Renal pelvis (tissue), 4 donors: ENCODE results near the gene KIR3DL3. TPM values are rescaled to one million over a fixed set of nuclear protein-coding genes. Genes with fewer than 3 reads are reported as not detected.
"Not testable (repeated sequence)": the region's sequence is repeated elsewhere in the genome, so short reads cannot be mapped to it uniquely, and the experiment has no call there.

Experiments
- DNase-seq: peaks from one replicate; pipeline ENCODE4 v3.0.0-alpha.2; 2013
- polyA plus RNA-seq, 3 donors: library from polyadenylated mRNA; unstranded; fragments of 120-200 nt; gene quantifications; one replicate each; pipeline ENCODE4 v1.2.1, GENCODE V29; 2013; ENCODE audit not compliant: insufficient read length in 3 of 3

The KIR3DL3 gene
- polyA plus RNA-seq, 3 donors = not detected

DNA sequence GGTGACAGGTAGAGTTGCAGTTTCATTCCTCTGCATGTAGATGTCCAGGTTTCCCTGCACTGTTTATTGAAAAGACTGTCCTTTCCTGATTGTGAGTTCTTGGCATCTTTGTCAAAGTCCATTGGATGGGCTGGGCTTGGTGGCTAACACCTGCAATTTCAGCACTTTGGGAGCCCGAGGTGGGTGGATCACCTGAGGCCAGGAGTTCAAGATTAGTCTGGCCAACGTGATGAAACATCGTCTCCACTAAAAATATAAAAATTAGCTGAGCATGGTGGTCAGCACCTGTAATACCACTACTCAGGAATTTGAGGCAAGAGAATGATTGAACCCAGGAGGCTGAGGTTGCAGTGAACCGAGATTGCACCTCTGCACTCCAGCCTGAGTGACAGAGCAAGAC is 53.6 kb downstream of the KIR3DL3 start:
- DNase-seq = not testable (repeated sequence)

DNA sequence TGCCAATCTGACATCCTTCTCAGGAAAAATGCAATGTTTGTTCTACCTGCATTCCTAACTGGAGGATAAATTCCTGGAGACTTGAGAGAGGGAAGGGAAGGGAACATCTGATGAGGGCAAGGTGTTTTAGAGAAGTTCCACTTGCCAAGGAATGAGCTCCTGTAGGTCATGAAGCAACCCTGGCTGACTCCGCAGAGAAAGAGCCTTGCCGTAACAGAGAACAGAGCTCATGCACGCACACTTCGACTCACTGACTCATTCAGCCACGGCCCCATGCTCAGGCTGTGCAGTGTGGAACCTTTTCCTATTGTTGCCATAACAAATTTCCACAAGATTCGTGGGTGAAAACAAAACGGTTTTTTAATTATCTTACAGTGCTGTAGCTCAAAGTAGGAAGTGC is 54.7 kb downstream of the KIR3DL3 start:
- not testable (repeated sequence) for DNase-seq

DNA sequence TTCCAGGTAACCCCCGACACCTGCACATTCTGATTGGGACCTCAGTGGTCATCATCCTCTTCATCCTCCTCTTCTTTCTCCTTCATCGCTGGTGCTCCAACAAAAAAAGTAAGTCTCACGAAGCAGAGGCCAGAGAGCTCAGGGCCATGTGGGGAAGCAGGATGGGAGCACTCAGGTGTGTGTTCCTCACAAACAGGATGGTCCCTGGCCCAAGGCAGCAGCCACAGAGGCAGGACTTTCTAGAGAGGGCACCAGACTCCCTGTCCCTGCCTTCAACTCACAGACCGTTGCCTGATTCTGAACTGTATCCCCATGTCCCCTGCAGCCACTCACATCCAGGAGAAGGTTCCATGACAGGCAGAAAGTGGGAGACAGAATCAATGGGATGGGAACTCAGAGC is 58.7 kb downstream of the KIR3DL3 start:
- not testable (repeated sequence) for DNase-seq

Other genes with a start within 250 kb of the KIR3DL3 start
- gene LAIR2, start 221.6 kb upstream of the KIR3DL3 start, polyA plus RNA-seq = under 1 TPM in 1 of 3 donors, not detected in 2; 0.56 TPM
- 1 to 10 TPM in 1 of 3 donors, under 1 TPM in 2; 0.58 to 1.1 (median 0.73) TPM for gene LILRA2, start 150.7 kb upstream of the KIR3DL3 start, polyA plus RNA-seq
- under 1 TPM; 0.43 to 0.53 (median 0.53) TPM for gene LILRA1, start 130.8 kb upstream of the KIR3DL3 start, polyA plus RNA-seq
- gene LILRB1, start 94.0 kb upstream of the KIR3DL3 start, polyA plus RNA-seq = 1 to 10 TPM in 2 of 3 donors, under 1 TPM in 1; 0.91 to 1.4 (median 1.3) TPM
- gene LILRB4, start 61.5 kb upstream of the KIR3DL3 start, polyA plus RNA-seq = 1 to 10 TPM; 1.1 to 1.3 (median 1.2) TPM
- not detected for gene KIR2DL3, start 14.1 kb downstream of the KIR3DL3 start, polyA plus RNA-seq
- gene KIR2DL1, start 45.4 kb downstream of the KIR3DL3 start, polyA plus RNA-seq = under 1 TPM in 1 of 3 donors, not detected in 2; 0.29 TPM
- gene KIR2DL4, start 79.2 kb downstream of the KIR3DL3 start, polyA plus RNA-seq = not detected
- not detected for gene KIR3DL1, start 92.0 kb downstream of the KIR3DL3 start, polyA plus RNA-seq
- gene KIR2DS4, start 108.2 kb downstream of the KIR3DL3 start, polyA plus RNA-seq = not detected
- gene KIR3DL2, start 126.0 kb downstream of the KIR3DL3 start, polyA plus RNA-seq = not detected
- gene FCAR, start 149.8 kb downstream of the KIR3DL3 start, polyA plus RNA-seq = under 1 TPM; 0.21 to 0.31 (median 0.29) TPM
- under 1 TPM; 0.13 to 0.31 (median 0.26) TPM for gene NCR1, start 181.7 kb downstream of the KIR3DL3 start, polyA plus RNA-seq
- gene NLRP7, start 223.1 kb downstream of the KIR3DL3 start, polyA plus RNA-seq = under 1 TPM in 1 of 3 donors, not detected in 2; 0.04 TPM
- 10 to 100 TPM in 2 of 3 donors, 1 to 10 TPM in 1; 7.8 to 22.2 (median 12.8) TPM for gene NLRP2, start 241.9 kb downstream of the KIR3DL3 start, polyA plus RNA-seq